HG03097 (cell line): ENCODE measurements around the gene BCL7C.
"Not testable (repeated sequence)": the region's sequence is repeated elsewhere in the genome, so short reads cannot be mapped to it uniquely, and the experiment has no call there.

ENCODE experiments used
- ATAC-seq: cut with Tn5 transposase; IDR thresholded peaks from one replicate; pipeline ENCODE4 v1.9.1; 2021; ENCODE audit not compliant: unreplicated experiment, low FRiP score

Gene BCL7C

GRCh38 chr16:30893744-30894539, at the start of gene BCL7C:
Gene BCL7C, minus strand, starts transcription at chr16:30894077. Its CDS starts 133 bp downstream, at chr16:30893944.
- ATAC-seq: peak; percentile 63

GRCh38 chr16:30942426-30942806, 48.5 kb upstream of the BCL7C start:
- no peak for ATAC-seq

GRCh38 chr16:30941600-30942425, 47.9 kb upstream of the BCL7C start:
- ATAC-seq: peak; percentile 64

- not testable (repeated sequence) for ATAC-seq
These were observed 45.7 kb upstream of the BCL7C start for GRCh38 chr16:30939571-30939970.

- no peak for ATAC-seq
These were observed 43.8 kb upstream of the BCL7C start for GRCh38 chr16:30937692-30938091.

- ATAC-seq: no peak
These were observed 41.1 kb upstream of the BCL7C start for GRCh38 chr16:30934827-30935557.

- no peak for ATAC-seq
These were observed 37.3 kb upstream of the BCL7C start for GRCh38 chr16:30931068-30931650.

GRCh38 chr16:30930160-30930571, 36.3 kb upstream of the BCL7C start:
- ATAC-seq: no peak

GRCh38 chr16:30929167-30929566, 35.3 kb upstream of the BCL7C start:
- ATAC-seq: no peak

- ATAC-seq: no peak
These were observed 34.5 kb upstream of the BCL7C start for GRCh38 chr16:30928390-30928789.

GRCh38 chr16:30927789-30928378, 34.0 kb upstream of the BCL7C start:
- no peak for ATAC-seq

GRCh38 chr16:30926937-30927788, 33.3 kb upstream of the BCL7C start:
- no peak for ATAC-seq

- ATAC-seq: no peak
These were observed 32.3 kb upstream of the BCL7C start for GRCh38 chr16:30925995-30926811.

- ATAC-seq: no peak
These were observed 31.7 kb upstream of the BCL7C start for GRCh38 chr16:30925632-30925987.

- no peak for ATAC-seq
These were observed 31.2 kb upstream of the BCL7C start for GRCh38 chr16:30924913-30925631.

- no peak for ATAC-seq
These were observed 30.4 kb upstream of the BCL7C start for GRCh38 chr16:30924076-30924912.

GRCh38 chr16:30923554-30924075, 29.7 kb upstream of the BCL7C start, which contains the start of gene FBXL19:
Gene FBXL19, plus strand, starts transcription at chr16:30923572. Its CDS starts 2,183 bp downstream, at chr16:30925755.
- ATAC-seq: no peak
